Sigmoid colon (tissue), 7 donors: ENCODE measurements around the gene CYP27B1. TPM values are rescaled to one million over a fixed set of nuclear protein-coding genes. Genes with fewer than 3 reads are reported as not detected.

Experiments used
- DNase-seq: peaks from one replicate; pipeline ENCODE4 v3.0.0-alpha.2; 2019
- H3K27ac ChIP-seq, 4 donors: fragments of 200-600 bp; sonication (generic); one replicate each; pipeline ENCODE4 v1.5.1; 2016 to 2019; ENCODE audit warnings: mild to moderate bottlenecking in 1 of 4
- H3K27me3 ChIP-seq, 3 donors: fragments of 200-600 bp; sonication (generic); one replicate each; pipeline ENCODE4 v1.5.1; 2019; ENCODE audit warnings: mild to moderate bottlenecking in 1 of 3
- H3K36me3 ChIP-seq, 4 donors: fragments of 200-600 bp; sonication (generic); one replicate each; pipeline ENCODE4 v1.5.1; 2016 to 2019
- H3K4me1 ChIP-seq, 4 donors: fragments of 200-600 bp; sonication (generic); one replicate each; pipeline ENCODE4 v1.5.1; 2017 to 2019
- H3K4me3 ChIP-seq, 4 donors: fragments of 200-600 bp; sonication (generic); one replicate each; pipeline ENCODE4 v1.5.1; 2017 to 2019; ENCODE audit warnings: mild to moderate bottlenecking in 2 of 4, moderate library complexity in 1 of 4
- H3K9me3 ChIP-seq, 4 donors: fragments of 200-600 bp in 3 of 4; sonication (generic) in 3 of 4; one replicate each; pipeline versions ENCODE4 v1.5.1 to v1.6.1; 2013 to 2019
- EP300 ChIP-seq, 4 donors: sonication (generic); formaldehyde crosslinking; IDR thresholded peaks; one replicate each; pipeline ENCODE4 v1.6.1; 2017; ENCODE audit warnings: antibody characterized with exemption in 4 of 4
- POLR2A ChIP-seq, 2 donors: fragments of 450-650 bp; IDR thresholded peaks; one replicate each; pipeline ENCODE4 v1.6.1; 2016; ENCODE audit warnings: antibody characterized with exemption in 2 of 2, mild to moderate bottlenecking in 2 of 2, moderate library complexity in 2 of 2
- POLR2AphosphoS5 ChIP-seq, 4 donors: sonication (generic); formaldehyde crosslinking; IDR thresholded peaks; one replicate each; pipeline ENCODE4 v1.6.1; 2017; ENCODE audit warnings: antibody characterized with exemption in 4 of 4
- WGBS, 2 donors: extraction: QIAGEN DNeasy Blood & Tissue Kit; methylation state at CpG; one replicate each; pipeline ENCODE4 v1.1.7; 2013; 5-methylcytosine and 5-hydroxymethylcytosine counted together
- intact Hi-C: fragments of 100-400 bp; cut with DNase I; formaldehyde crosslinking; loops from one replicate; pipeline ENCODE4 v1.15.1; 2023
- polyA plus RNA-seq, 3 donors: library from polyadenylated mRNA; stranded (reverse); fragments of 200-250 nt; gene quantifications; one replicate each; pipeline ENCODE4 v1.2.3, GENCODE V29; 2013
- total RNA-seq, 4 donors: library from RNA; depleted of rRNA; stranded (reverse); fragments of >200 nt; gene quantifications; one replicate each; pipeline ENCODE4 v1.1.0, GENCODE V29; 2016
- TF ChIP-seq, protein P1 (sequence below), 4 experiments: fragments of 450-650 bp in 3 of 4; fragments of 200-600 bp in 1 of 4; IDR thresholded peaks; one replicate each; pipeline ENCODE4 v1.5.1; 2016 to 2019; ENCODE audit warnings: antibody characterized with exemption in 4 of 4, mild to moderate bottlenecking in 3 of 4, moderate library complexity in 2 of 4
- donor health status: healthy with polysubstance abuse.
- donor health status: Bipolar disorder and iron deficiency.
- donor health status: healthy.

The CYP27B1 gene
- total and polyA plus RNA-seq, 7 donors = 0.28 to 2.0 (median 1.2) TPM; not detected in 4

DNA sequence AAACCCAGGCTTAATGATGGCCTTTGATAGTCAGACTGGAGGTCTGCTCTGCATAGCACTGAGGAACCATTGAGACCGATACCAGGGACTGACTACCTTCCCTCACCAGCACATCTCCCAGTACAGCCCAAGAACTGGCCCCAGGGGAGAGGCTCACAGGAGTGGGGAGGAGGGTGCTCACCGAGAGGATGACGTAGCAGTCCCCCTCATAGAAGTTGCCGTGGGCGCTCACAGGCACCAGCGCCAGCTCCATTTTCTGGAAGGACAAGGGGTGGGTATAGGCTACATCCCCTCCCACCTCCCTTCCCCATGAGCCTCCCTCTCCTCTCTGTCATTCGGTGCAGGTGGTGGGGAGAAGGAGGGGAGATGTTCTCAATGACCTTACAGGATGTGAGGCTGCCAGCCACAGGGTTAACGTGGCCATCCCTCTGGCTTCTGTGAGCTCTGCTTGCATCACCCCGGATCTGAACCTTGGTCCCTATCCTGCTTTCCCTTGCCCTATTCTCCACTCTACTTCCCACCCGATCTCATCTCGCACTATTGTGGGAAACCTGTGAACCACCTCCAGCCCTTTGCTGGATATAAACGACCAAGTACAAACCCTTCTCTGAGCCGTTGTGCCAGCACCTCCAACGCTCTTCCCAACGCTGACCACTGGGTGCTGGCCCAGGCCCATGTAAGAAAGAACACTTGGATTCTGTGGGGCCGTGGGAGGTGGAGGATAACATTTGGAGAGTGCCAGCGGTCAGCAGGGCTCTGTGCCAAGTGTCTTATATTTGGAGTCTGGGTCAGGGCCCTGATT lies 47.3 kb upstream of the CYP27B1 start:
- Histone ChIP-seq H3K4me1 (peaks cover 5 to 54% (median 35%) of the 10 kb centered on the region in 4 donors), H3K27me3 (no peaks in the 10 kb centered on the region), H3K27ac (no peak overlapping the region), H3K4me3 (no peak overlapping the region), H3K9me3 (no peaks in the 10 kb centered on the region), H3K36me3 (peaks cover 0 to 40% (median 5%) of the 10 kb centered on the region in 4 donors)
- intact Hi-C loops = no loop called here
- no peak for DNase-seq
- TF ChIP-seq POLR2AphosphoS5 (IDR thresholded peaks at IDR 0.05) (no peak), POLR2A (IDR thresholded peaks at IDR 0.05) (no peak), EP300 (IDR thresholded peaks at IDR 0.05) (no peak)
- TF ChIP-seq, protein P1, sequence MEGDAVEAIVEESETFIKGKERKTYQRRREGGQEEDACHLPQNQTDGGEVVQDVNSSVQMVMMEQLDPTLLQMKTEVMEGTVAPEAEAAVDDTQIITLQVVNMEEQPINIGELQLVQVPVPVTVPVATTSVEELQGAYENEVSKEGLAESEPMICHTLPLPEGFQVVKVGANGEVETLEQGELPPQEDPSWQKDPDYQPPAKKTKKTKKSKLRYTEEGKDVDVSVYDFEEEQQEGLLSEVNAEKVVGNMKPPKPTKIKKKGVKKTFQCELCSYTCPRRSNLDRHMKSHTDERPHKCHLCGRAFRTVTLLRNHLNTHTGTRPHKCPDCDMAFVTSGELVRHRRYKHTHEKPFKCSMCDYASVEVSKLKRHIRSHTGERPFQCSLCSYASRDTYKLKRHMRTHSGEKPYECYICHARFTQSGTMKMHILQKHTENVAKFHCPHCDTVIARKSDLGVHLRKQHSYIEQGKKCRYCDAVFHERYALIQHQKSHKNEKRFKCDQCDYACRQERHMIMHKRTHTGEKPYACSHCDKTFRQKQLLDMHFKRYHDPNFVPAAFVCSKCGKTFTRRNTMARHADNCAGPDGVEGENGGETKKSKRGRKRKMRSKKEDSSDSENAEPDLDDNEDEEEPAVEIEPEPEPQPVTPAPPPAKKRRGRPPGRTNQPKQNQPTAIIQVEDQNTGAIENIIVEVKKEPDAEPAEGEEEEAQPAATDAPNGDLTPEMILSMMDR (IDR thresholded peaks at IDR 0.05) = no peak
- WGBS, 2 donors = 85% methylated on average over 17 of the region's 17 CpGs

DNA sequence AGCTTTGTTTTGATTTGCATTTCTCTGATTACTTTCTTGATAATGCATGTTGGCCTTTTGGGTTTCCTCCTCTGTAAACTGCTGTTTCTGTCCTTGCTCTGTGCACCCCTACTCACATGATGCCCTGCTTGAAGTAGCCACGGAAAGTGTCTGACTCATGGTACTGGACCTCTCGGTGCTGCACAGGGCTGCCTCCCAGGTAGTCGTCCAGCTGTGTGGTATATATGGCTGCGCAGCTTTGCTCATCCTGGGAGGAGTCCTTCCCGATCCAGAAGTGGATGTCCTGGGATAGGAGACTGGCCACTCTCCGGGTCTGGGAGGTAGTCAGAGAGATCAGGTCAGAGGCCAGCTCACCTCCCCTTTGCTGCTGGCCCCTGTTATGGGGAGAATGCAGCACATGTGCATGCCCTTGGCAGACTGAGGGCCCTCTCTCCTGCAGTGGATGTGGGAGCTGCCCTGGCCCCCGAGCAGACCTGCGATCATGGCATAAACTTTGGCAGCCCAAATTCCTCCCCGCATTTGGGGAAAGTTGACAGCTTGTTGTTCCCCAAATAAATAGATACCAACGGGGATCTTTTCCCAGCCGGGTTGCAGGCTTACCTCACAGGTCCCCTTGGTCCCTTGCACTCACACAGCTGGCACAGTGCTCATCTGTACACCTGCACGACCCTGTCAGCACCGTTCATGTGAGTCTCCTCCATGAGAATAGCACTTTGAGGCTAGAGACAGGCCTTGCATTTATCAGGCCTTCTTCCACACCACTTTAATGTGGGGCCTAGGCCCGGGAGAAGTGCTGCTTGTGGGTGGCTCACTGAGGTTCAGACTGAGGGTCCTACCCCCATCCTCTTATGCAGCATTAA lies 46.5 kb upstream of the CYP27B1 start:
- WGBS, 2 donors = 83 to 87% methylated on average over 14 of the region's 14 CpGs
- TF ChIP-seq POLR2AphosphoS5 (IDR thresholded peaks at IDR 0.05) = no peak
- no peak for TF ChIP-seq EP300 (IDR thresholded peaks at IDR 0.05)
- TF ChIP-seq, protein P1 (IDR thresholded peaks at IDR 0.05) = no peak
- no peak for TF ChIP-seq POLR2A (IDR thresholded peaks at IDR 0.05)
- no peak overlapping the region for H3K4me3 ChIP-seq
- H3K4me1 ChIP-seq = peaks cover 5 to 45% (median 29%) of the 10 kb centered on the region in 4 donors
- H3K36me3 ChIP-seq = peaks cover 0 to 46% (median 11%) of the 10 kb centered on the region in 4 donors
- no peak for DNase-seq
- no peaks in the 10 kb centered on the region for H3K27me3 ChIP-seq
- no peaks in the 10 kb centered on the region for H3K9me3 ChIP-seq
- no peak overlapping the region for H3K27ac ChIP-seq
- intact Hi-C loops = no loop called here

DNA sequence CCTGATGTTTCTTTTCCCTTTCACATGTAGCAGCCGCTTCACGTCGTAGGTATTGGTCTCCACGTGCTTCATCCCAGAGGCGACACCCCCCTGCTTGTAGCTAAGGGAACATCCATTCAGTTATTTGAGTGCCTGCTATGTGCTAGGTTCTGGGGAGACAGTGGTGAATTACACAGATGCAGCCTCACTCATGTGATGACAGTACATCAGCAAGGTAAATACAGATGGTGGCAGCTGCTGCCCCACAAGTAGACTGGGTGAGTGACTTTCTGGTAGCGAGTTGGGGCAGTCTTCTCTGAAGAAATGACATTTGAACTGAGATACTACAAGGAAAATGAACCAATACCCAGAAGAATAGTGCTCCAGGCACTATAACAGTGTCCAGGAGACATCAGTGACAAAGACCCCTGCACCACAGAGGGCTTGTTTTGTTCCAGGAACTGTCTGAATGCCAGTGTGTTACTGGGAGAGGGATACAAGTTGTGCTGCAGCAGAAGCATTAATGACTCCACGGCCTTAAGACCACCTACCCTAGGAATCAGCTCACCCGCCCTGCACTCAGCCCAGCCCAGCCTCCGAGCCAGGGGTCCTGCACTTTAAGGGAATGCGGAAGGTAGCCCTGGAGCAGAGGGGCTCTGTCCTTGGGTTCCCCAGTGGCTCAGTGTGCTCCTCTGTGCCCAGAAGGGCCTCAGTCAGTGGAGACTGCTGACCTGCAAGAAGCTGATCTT lies 44.3 kb upstream of the CYP27B1 start:
- Histone ChIP-seq H3K4me1 (peaks cover 0 to 29% (median 12%) of the 10 kb centered on the region in 4 donors), H3K27me3 (no peaks in the 10 kb centered on the region), H3K36me3 (peaks cover 9 to 68% (median 22%) of the 10 kb centered on the region in 4 donors), H3K9me3 (no peaks in the 10 kb centered on the region), H3K4me3 (no peak overlapping the region), H3K27ac (no peak overlapping the region)
- TF ChIP-seq, protein P1 (IDR thresholded peaks at IDR 0.05) = no peak
- TF ChIP-seq EP300 (IDR thresholded peaks at IDR 0.05) = no peak
- TF ChIP-seq POLR2A (IDR thresholded peaks at IDR 0.05) = no peak
- no peak for TF ChIP-seq POLR2AphosphoS5 (IDR thresholded peaks at IDR 0.05)
- DNase-seq = no peak
- whole genome bisulfite sequencing, 2 donors = 93 to 94% methylated on average over 10 of the region's 10 CpGs
- intact Hi-C loops = no loop called here

DNA sequence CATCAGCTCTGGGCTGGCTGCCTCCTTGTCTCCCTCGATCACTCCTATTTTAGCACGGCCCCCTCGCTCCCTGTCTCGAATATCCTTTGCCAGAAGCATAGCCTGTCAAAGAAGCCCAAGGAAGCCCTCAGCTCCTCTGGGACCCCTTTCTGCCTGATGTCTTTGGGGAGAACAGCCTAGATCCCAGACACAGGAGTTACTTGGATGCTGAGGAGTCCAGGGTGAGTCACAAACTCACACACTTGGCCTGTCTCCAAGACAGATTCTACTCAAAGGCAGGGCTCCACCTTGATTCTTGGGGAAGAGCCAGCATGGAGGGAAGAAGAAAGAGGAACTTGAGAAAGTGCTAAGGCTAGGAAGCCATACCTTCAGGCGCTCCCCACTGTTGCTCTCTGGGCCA lies 43.6 kb upstream of the CYP27B1 start:
- WGBS, 2 donors = 95 to 96% methylated on average over 5 of the region's 5 CpGs
- H3K4me3 ChIP-seq = no peak overlapping the region
- peaks cover 9 to 73% (median 22%) of the 10 kb centered on the region in 4 donors for H3K36me3 ChIP-seq
- H3K4me1 ChIP-seq = peaks cover 0 to 21% (median 5%) of the 10 kb centered on the region in 4 donors
- no peak overlapping the region for H3K27ac ChIP-seq
- intact Hi-C loops = no loop called here
- no peaks in the 10 kb centered on the region for H3K27me3 ChIP-seq
- no peak for TF ChIP-seq EP300 (IDR thresholded peaks at IDR 0.05)
- TF ChIP-seq, protein P1 (IDR thresholded peaks at IDR 0.05) = no peak
- no peak for TF ChIP-seq POLR2AphosphoS5 (IDR thresholded peaks at IDR 0.05)
- TF ChIP-seq POLR2A (IDR thresholded peaks at IDR 0.05) = no peak
- no peaks in the 10 kb centered on the region for H3K9me3 ChIP-seq
- no peak for DNase-seq
